Peyer's patch (tissue), 4 donors: ENCODE data around the gene HAND2. TPM values are rescaled to one million over a fixed set of nuclear protein-coding genes. Genes with fewer than 3 reads are reported as not detected.
A peak's percentile ranks its signal among the peaks of the same experiment; 100 is the strongest.

ENCODE experiments used
- DNase-seq, 3 donors: peaks; one replicate each; pipeline ENCODE4 v3.0.0-alpha.2; 2017 to 2019
- H3K27ac ChIP-seq, 4 donors: fragments of 200-600 bp; sonication (generic); one replicate each; pipeline ENCODE4 v1.5.1; 2016 to 2019
- H3K27me3 ChIP-seq, 2 donors: fragments of 200-600 bp; sonication (generic); one replicate each; pipeline ENCODE4 v1.5.1; 2019
- H3K36me3 ChIP-seq, 3 donors: fragments of 200-600 bp; sonication (generic); one replicate each; pipeline ENCODE4 v1.5.1; 2016 to 2019
- H3K4me1 ChIP-seq, 4 donors: fragments of 200-600 bp; sonication (generic); one replicate each; pipeline ENCODE4 v1.5.1; 2016 to 2019
- H3K4me3 ChIP-seq, 4 donors: fragments of 200-600 bp; sonication (generic); 1 replicate in 3 of 4; 2 replicates in 1 of 4; pipeline ENCODE4 v1.5.1; 2016 to 2019; ENCODE audit warnings: mild to moderate bottlenecking in 1 of 4
- H3K9me3 ChIP-seq, 4 donors: fragments of 200-600 bp; sonication (generic); one replicate each; pipeline ENCODE4 v1.5.1; 2016 to 2019; ENCODE audit warnings: mild to moderate bottlenecking in 1 of 4
- POLR2A ChIP-seq, 2 donors: fragments of 450-650 bp; IDR thresholded peaks; one replicate each; pipeline ENCODE4 v1.5.1; 2017; ENCODE audit warnings: antibody characterized with exemption in 2 of 2, mild to moderate bottlenecking in 2 of 2, moderate library complexity in 2 of 2
- total RNA-seq, 4 donors: library from RNA; depleted of rRNA; stranded (reverse); fragments of >200 nt; gene quantifications; one replicate each; pipeline ENCODE4 v1.1.0, GENCODE V29; 2016
- TF ChIP-seq, protein P1 (sequence below), 6 experiments: fragments of 450-650 bp in 4 of 6; fragments of 200-600 bp in 2 of 6; sonication (generic) in 1 of 6; IDR thresholded peaks; one replicate each; pipeline ENCODE4 v1.5.1; 2017 to 2019; ENCODE audit warnings: antibody characterized with exemption in 6 of 6, mild to moderate bottlenecking in 3 of 6, moderate library complexity in 1 of 6

HAND2 gene
- total RNA-seq, 4 donors from 2014 or later = 4.9 to 40.4 (median 9.1) TPM; not detected in 1

GRCh38 chr4:173511787-173512361 lies 18.2 kb downstream of the HAND2 start:
- H3K36me3 ChIP-seq = no peaks in the 10 kb centered on the region
- H3K27ac ChIP-seq = no peak overlapping the region
- no peak for DNase-seq
- H3K4me3 ChIP-seq = no peak overlapping the region
- TF ChIP-seq POLR2A (IDR thresholded peaks at IDR 0.05) = no peak
- TF ChIP-seq, protein P1, sequence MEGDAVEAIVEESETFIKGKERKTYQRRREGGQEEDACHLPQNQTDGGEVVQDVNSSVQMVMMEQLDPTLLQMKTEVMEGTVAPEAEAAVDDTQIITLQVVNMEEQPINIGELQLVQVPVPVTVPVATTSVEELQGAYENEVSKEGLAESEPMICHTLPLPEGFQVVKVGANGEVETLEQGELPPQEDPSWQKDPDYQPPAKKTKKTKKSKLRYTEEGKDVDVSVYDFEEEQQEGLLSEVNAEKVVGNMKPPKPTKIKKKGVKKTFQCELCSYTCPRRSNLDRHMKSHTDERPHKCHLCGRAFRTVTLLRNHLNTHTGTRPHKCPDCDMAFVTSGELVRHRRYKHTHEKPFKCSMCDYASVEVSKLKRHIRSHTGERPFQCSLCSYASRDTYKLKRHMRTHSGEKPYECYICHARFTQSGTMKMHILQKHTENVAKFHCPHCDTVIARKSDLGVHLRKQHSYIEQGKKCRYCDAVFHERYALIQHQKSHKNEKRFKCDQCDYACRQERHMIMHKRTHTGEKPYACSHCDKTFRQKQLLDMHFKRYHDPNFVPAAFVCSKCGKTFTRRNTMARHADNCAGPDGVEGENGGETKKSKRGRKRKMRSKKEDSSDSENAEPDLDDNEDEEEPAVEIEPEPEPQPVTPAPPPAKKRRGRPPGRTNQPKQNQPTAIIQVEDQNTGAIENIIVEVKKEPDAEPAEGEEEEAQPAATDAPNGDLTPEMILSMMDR (IDR thresholded peaks at IDR 0.05) = no peak
- no peaks in the 10 kb centered on the region for H3K9me3 ChIP-seq
- peaks cover 0 to 25% of the 10 kb centered on the region in 2 donors for H3K27me3 ChIP-seq
- H3K4me1 ChIP-seq = peaks cover 0 to 15% (median 2%) of the 10 kb centered on the region in 4 donors

GRCh38 chr4:173509036-173510001 lies 20.7 kb downstream of the HAND2 start:
- H3K36me3 ChIP-seq = no peaks in the 10 kb centered on the region
- TF ChIP-seq POLR2A (IDR thresholded peaks at IDR 0.05) = no peak
- H3K9me3 ChIP-seq = no peaks in the 10 kb centered on the region
- peak overlapping the region; percentile 27 to 51 (median 46) for H3K4me3 ChIP-seq
- peak overlapping the region in 3 of 4 donors; percentile 31 to 73 (median 52) for H3K27ac ChIP-seq
- H3K4me1 ChIP-seq = peaks cover 0 to 24% (median 2%) of the 10 kb centered on the region in 4 donors
- no peak for DNase-seq
- peaks cover 0 to 22% of the 10 kb centered on the region in 2 donors for H3K27me3 ChIP-seq

DNA sequence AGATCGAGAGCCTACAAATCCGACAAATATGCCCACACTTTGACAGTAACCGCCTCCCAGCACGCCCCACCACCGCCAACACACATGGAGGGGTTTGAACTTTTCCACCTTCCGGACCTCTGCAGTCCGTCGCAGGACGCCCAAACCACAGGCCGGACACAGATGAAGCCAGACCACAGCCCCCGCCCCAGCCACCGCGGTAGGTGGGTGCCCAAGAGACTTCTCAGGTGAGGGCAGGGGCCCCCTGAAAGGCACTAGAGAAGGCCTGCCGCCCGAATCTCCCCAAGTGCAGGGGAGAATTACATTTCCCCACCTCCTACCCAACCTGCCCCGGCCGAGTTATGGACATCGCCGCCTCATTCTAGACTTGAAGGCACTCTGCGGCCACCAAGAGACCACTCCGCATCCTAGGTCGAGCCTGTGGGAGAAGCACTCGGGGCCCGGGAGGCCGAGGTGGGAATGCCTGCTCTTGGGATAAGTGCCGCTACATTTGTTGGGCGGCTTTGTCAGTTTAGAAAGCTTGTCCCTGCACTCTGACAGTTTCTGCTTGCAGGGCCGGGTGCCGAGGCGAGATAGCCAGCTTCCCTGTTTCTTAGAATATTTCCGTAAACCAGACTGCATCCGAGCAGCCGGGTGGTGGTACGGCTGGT lies 21.5 kb downstream of the HAND2 start:
- no peak for DNase-seq
- Histone ChIP-seq H3K4me3 (peak overlapping the region in 2 of 4 donors; percentile 48 to 51), H3K27me3 (peaks cover 0 to 22% of the 10 kb centered on the region in 2 donors), H3K9me3 (no peaks in the 10 kb centered on the region), H3K36me3 (no peaks in the 10 kb centered on the region), H3K27ac (peak overlapping the region in 1 of 4 donors; percentile 52), H3K4me1 (peaks cover 0 to 24% (median 2%) of the 10 kb centered on the region in 4 donors)
- TF ChIP-seq POLR2A (IDR thresholded peaks at IDR 0.05) = no peak
- TF ChIP-seq, protein P1 (IDR thresholded peaks at IDR 0.05) = no peak

DNA sequence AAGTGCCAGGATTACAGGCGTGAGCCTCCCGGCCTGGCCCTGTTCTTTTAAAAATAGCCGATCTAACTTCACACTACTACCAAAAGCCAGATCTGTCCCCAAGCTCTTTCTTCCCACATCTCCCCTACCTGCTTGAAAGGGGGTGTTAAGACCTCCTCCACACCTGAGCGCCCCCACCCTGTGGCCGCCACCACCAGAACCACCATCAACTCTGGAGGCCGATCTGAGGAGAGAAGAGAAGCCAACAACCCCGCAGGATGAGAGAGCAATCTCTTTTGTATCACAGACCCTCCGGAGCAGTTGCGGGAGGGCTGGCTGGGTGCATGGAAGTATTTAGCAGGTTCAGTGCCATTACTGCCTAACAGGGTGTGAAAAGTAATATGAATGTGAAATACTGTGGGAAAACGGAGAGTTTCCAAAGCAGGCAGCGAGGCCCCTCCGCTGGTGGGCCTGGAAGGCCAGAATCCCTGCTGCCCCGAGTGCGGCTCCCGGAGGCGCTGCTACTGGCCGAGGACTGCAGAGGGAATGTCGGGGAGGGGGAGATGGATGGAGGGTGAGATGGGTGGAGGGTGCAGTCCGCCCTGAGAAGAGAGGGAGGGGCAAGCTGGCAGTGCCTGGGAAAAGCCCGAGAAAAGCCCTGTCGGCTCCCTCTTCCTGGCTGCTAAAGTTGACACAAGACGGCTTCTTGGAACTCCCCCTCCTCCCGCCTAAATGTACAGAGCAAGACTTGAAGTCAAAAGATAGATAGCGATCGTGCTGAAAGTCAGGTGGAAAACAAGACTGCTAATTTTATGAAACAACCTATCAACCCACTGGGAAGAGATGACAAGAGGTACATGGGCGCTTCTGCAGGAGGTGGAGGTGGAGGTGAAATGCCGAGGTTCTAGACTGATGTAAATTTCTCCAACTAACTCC lies 22.3 kb downstream of the HAND2 start:
- DNase-seq = no peak
- TF ChIP-seq POLR2A (IDR thresholded peaks at IDR 0.05) = no peak
- TF ChIP-seq, protein P1 (IDR thresholded peaks at IDR 0.05) = no peak
- Histone ChIP-seq H3K4me3 (no peak overlapping the region), H3K27ac (no peak overlapping the region), H3K9me3 (no peaks in the 10 kb centered on the region), H3K27me3 (peaks cover 0 to 22% of the 10 kb centered on the region in 2 donors), H3K4me1 (peaks cover 0 to 24% (median 2%) of the 10 kb centered on the region in 4 donors), H3K36me3 (no peaks in the 10 kb centered on the region)

GRCh38 chr4:173506597-173507211 lies 23.3 kb downstream of the HAND2 start:
- H3K4me3 ChIP-seq = peak overlapping the region in 2 of 4 donors; percentile 4 to 20
- DNase-seq = no peak

More at GRCh38 chr4:173506597-173507211, 23.3 kb downstream of the HAND2 start:
- H3K4me1 ChIP-seq = peaks cover 0 to 24% (median 2%) of the 10 kb centered on the region in 4 donors
- H3K27me3 ChIP-seq = peaks cover 0 to 22% of the 10 kb centered on the region in 2 donors
- no peaks in the 10 kb centered on the region for H3K36me3 ChIP-seq
- H3K9me3 ChIP-seq = no peaks in the 10 kb centered on the region
- no peak overlapping the region for H3K27ac ChIP-seq
- TF ChIP-seq POLR2A (IDR thresholded peaks at IDR 0.05) = no peak
